ENCODE data around the gene DMBT1. TPM values are rescaled to one million over a fixed set of nuclear protein-coding genes. Genes with fewer than 3 reads are reported as not detected.

DMBT1 gene
- total RNA-seq, 6 experiments from 2014 or later, result 0.06 to 0.20 TPM; not detected in 4

- H3K9me3 ChIP-seq, result no peaks in the 10 kb centered on the region
- 58% methylated on average over 6 of the region's 16 CpGs for WGBS (ENCODE audit: insufficient coverage, low coverage, low lambda C conversion rate, missing lambda C conversion rate)
- H3K4me1 ChIP-seq, result no peaks in the 10 kb centered on the region
- intact Hi-C loops (cut with DNase I), result no loop called here
- DNase-seq, result no peak
- peak; percentile 11 to 42 (median 26) for ATAC-seq
- no peak overlapping the region for H3K4me3 ChIP-seq
- H3K27me3 ChIP-seq, result no peaks in the 10 kb centered on the region
- TF ChIP-seq POLR2A (IDR thresholded peaks at IDR 0.05) (no peak), CTCF (IDR thresholded peaks at IDR 0.05) (no peak)
- H3K36me3 ChIP-seq, result peaks cover 0 to 12% (median 7%) of the 10 kb centered on the region in 4 donors
- H3K27ac ChIP-seq, result no peak overlapping the region
Measured at GRCh38 chr10:122515588-122516231, 44.8 kb upstream of the DMBT1 start.

DNA sequence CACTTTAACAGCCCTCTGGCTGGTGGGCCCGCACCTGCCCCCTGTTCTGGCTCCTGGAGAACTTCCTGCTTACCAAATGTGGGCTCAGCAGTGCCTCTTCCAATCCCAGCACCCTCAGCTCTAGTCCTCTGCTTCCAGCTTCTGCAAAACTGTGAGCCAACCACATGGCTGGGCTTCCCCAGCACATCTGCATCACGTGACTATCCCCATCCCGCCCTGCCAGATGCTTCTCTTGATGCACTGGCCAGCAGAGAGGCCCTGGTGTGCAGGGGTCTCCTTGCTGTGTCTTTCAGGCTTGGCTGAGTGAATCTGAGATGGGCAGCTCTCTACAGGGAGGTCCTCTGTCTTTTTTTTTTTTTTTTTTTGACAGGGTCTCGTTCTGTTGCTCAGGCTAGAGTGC is 43.8 kb upstream of the DMBT1 start:
- Histone ChIP-seq H3K27me3 (no peaks in the 10 kb centered on the region), H3K4me3 (no peak overlapping the region), H3K36me3 (peaks cover 0 to 8% (median 6%) of the 10 kb centered on the region in 4 donors), H3K4me1 (no peaks in the 10 kb centered on the region), H3K9me3 (no peaks in the 10 kb centered on the region), H3K27ac (no peak overlapping the region)
- ATAC-seq (no peak), DNase-seq (no peak)
- no peak for TF ChIP-seq POLR2A (IDR thresholded peaks at IDR 0.05)
- no peak for TF ChIP-seq CTCF (IDR thresholded peaks at IDR 0.05)
- 80% methylated on average over 4 of the region's 4 CpGs for WGBS (ENCODE audit: insufficient coverage, low coverage, low lambda C conversion rate, missing lambda C conversion rate)
- intact Hi-C loops (cut with DNase I), result no loop called here

- Histone ChIP-seq H3K9me3 (no peaks in the 10 kb centered on the region), H3K27ac (no peak overlapping the region), H3K4me1 (no peaks in the 10 kb centered on the region), H3K27me3 (no peaks in the 10 kb centered on the region), H3K4me3 (no peak overlapping the region), H3K36me3 (peaks cover 0 to 8% (median 6%) of the 10 kb centered on the region in 4 donors)
- 55% methylated on average over 7 of the region's 7 CpGs for WGBS (ENCODE audit: insufficient coverage, low coverage, low lambda C conversion rate, missing lambda C conversion rate)
- intact Hi-C loops (cut with DNase I), result no loop called here
- peak in 1 of 4 donors; percentile 16 for ATAC-seq
- TF ChIP-seq POLR2A (IDR thresholded peaks at IDR 0.05) (no peak), CTCF (IDR thresholded peaks at IDR 0.05) (no peak)
- peak in 1 of 3 donors; percentile 17 for DNase-seq
Measured at GRCh38 chr10:122519144-122519543, 41.4 kb upstream of the DMBT1 start.

GRCh38 chr10:122519873-122520272 is 40.7 kb upstream of the DMBT1 start:
- intact Hi-C loops (cut with DNase I), result loop anchor here (5.0 kb wide), 1 partner anchor 47 kb away; no protein-coding TSS in a partner anchor
- TF ChIP-seq CTCF (IDR thresholded peaks at IDR 0.05) (no peak), POLR2A (IDR thresholded peaks at IDR 0.05) (no peak)
- no peak overlapping the region for H3K4me3 ChIP-seq
- DNase-seq (peak in 1 of 3 donors; percentile 22), ATAC-seq (no peak)
- no peaks in the 10 kb centered on the region for H3K4me1 ChIP-seq
- H3K9me3 ChIP-seq, result no peaks in the 10 kb centered on the region
- WGBS (ENCODE audit: insufficient coverage, low coverage, low lambda C conversion rate, missing lambda C conversion rate), result 65% methylated on average over 2 of the region's 15 CpGs
- H3K27ac ChIP-seq, result no peak overlapping the region
- H3K27me3 ChIP-seq, result no peaks in the 10 kb centered on the region
- H3K36me3 ChIP-seq, result peaks cover 0 to 7% (median under 1%) of the 10 kb centered on the region in 4 donors

Data from right lobe of liver (tissue), 6 donors.